Stimulated activated CD8-positive, alpha-beta memory T cell treated with anti-CD3 and anti-CD28 coated beads, Interleukin-7, amount 100 ng/mL, for 24 hours (primary cell): ENCODE data around the gene CEP70.
"Not testable (repeated sequence)": the region's sequence is repeated elsewhere in the genome, so short reads cannot be mapped to it uniquely, and the experiment has no call there.

Experiments
- DNase-seq: peaks from one replicate; pipeline ENCODE4 v3.0.0-alpha.2; 2020; ENCODE audit warnings: low read depth

Gene CEP70

DNA sequence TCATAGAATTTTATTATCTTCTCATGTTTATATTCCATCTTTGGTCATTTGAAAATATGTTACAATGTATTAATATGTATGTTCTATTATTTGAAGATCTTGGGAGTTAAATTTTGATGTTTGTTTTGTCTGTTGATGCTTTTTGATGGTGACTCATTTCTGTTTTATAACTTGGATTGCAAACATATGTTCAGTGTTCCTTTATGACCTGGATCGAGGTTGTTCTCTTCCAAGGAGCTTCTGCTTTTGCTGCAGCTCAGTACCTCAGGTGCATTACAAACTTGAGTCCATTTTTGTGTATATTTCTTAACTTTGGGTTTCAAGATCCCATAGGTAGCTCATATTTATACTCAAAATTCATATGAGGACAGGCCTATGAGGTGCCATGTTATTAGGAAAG is 122.6 kb downstream of the CEP70 start:
- DNase-seq: no peak

DNA sequence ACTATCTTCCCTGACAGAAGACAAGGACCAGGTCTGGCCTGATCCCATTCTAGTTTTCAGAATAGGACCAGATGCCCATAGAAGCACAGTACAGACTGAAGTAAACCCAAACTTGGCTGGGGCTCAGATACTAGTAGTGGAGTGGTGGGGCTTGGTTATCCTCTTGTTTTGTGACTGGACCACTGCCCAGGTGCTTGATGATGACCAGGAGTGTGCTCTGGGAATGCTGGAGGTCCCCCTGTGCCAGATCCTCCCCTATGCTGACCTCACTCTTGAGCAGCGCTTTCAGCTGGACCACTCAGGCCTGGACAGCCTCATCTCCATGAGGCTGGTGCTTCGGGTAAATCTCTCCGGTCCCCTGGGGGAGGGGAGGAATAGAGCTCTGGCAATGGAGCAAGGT is 123.4 kb downstream of the CEP70 start:
- no peak for DNase-seq

DNA sequence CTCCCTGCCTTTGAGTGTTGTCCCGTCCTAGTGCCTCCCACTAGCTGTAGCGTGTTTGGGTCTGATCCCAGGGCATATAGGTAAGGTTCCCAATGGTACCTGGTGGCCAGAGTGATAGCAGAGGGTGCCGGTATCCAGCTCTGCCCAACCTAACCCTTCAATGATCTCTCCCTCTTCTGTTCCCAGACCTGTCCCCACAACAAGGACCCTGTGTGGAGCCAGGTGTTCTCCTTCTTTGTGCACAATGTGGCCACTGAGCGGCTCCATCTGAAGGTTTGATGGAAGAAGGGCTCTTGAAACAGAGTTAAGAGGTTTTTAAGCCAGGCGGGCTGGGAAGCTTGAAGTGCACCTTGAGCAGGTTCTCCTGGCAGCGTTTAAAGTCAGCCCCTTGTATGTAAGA is 124.2 kb downstream of the CEP70 start:
- no peak for DNase-seq

DNA sequence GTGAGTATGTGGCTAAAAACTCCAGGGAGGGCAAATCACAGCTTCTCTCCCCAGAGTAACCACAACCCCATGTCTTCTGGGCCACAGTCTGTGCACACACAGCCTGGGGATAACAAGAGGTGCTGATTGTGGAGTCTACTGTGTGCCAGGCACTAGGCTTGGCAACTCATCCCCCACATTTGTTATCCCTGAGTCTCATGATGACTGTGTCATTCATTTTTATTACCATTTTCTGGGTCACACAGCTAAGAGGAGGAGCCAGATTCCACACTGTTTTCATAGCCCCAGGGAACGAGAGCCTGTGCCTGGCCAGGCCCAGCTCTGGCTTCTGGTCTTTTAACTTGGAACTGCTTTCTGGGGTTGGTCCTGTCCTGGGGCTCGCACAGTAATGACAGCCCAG is 125.2 kb downstream of the CEP70 start:
- DNase-seq: no peak

DNA sequence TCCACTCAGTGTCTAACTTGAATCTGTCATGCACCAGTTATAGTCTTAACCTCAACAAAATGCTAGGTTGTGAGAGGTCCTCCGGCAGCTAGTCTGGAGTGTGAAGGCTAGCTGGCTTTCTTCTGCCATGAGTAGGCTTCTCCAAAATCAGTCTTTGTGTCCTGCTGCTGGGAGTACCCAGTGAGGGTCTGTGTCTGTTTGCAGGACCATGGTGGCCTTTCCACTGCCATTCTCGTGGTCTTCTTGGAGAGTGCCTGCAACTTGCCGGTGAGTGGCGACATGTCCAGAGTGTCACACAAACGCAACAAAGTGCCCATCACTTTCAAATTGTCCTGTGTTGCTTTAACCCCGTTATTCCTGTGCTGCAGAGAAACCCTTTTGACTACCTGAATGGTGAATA is 125.6 kb downstream of the CEP70 start:
- no peak for DNase-seq

DNA sequence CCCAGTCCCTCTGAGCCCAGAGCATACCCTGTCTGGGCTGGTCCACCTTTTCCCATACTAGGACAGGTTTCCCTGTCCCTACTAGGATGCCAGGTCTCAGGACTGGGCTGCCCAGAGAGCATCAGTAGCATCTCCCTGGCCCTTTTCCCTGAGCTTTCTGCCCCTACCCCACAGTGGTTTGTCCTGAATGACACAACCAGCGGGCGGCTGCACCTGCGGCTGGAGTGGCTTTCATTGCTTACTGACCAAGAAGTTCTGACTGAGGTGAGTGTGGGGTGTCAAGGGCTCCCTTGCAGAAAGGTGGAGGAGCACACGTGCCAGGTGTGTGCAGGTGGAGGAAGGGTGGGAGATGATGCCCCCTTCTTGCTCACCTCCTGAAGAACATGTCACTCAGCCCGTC is 126.1 kb downstream of the CEP70 start:
- DNase-seq: no peak

DNA sequence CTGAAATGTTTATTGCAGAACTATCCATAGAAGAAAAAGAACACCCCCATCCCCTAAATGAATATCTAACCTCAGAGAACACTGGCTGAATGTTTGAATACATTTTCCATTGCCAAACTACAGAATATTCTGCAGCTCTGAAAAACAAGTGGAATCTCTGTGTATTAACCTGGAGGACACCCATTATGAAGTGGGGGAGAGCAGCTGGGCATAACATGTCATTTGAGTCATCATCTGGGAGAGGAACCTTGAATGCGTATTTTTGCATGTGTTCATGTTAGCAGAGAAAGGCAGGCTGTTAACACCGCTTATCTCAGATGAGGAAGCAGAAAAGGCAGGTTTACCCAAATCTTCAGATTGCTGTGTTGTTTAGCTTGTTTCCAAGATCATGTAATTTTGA is 128.1 kb downstream of the CEP70 start:
- DNase-seq: no peak

DNA sequence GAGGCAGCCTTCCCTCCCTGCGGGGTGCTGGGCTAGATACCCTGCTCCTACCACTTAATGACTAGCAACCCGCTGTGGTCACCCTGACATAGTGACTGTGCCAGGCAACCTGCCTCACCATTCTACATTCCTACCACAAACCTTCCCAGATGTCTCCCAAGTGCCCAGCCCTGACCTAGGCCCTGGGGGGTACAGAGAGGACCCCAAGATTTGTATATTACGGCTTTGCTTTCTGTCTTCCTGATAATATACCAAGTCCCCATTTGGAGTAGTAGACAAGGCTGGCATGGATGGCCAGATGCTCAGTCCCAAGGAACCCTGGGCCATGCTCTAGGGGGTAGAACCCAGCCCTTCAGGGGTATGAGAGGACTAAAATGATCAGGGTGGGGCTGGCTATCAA is 128.6 kb downstream of the CEP70 start:
- no peak for DNase-seq

DNA sequence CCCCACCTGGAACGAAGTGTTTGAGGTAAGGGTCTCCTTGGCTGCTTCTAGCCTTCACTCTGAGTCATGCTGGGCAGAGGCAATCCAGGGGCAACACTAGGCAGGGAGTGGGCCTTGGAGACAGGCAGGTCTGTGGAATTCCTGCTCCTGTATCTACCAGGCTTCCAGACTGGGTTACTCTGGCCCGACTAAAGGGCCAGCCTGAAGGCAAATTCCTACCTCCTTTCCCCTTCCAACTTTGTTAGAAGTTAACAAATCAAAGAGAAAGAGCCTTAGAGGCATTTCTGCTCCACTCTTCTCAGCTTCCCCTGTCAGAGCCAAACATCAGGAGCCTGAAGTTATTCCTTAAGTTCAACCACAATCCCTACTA is 129.6 kb downstream of the CEP70 start:
- DNase-seq: no peak

DNA sequence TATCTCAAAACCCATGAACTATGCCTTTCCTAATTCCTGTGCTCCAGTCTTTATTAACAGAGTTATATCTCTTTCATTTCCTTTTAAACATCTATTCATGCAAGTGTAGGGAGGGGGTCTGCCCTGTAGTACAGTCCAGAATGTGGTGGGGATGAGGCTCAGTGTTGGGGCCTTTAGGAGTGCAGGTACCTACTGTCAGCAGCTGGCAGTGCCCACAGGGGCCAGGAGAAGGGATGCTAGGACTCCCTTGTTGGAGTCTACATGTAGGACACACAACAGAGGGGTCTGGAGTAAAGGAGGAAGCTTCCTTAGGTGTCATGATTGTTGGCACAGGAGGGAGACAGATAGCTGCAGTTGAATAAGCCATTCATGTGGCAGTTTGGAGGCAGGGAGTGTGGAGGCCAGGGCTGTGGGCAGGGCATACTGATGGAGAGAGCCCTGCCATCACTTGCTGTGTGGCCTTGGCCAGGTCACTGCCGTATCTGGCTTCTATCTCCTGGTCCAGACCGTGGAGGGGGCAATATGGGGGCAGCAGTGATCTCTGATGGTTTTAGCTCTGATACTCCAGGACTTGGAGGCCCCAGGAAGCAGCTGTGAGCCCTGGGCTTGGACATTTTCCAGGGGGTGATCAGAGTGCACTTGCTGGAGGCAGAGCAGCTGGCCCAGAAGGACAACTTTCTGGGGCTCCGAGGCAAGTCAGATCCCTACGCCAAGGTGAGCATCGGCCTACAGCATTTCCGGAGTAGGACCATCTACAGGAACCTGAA is 130.2 kb downstream of the CEP70 start:
- DNase-seq: no peak

DNA sequence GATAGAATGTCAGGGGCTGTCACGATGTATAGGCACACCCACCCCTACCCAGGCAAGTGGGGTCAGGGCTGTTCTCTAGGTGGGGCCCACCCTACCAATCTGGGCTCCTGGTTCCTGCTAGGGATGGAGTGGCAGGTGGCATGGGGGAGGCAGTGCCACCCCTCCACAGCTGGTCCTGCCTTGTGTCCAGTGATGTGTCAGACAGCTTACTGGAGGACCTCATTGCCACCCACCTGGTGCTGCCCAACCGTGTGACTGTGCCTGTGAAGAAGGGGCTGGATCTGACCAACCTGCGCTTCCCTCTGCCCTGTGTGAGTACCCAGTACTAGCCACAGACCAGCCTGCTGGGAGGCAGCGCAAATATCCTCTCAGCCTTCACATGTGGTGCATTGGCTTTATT is 132.2 kb downstream of the CEP70 start:
- DNase-seq: no peak

DNA sequence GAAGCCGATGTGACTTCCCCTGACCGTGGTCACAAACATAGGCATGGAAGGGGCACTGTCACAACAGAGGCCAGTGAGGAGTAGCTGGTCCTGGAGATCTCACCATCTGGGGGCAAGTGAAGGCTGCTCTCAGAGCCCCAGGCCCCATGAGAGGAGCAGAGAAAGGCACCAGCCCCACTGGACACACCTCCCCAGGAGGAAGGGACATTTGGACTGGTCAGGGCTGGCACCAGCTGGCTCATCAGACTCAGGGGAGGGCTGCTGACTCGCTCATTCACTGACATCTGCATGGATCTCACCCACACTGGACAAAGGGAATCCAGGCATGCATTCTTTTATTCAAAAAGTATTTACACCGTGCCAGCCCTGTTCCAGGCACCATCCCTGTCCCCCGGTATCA is 132.8 kb downstream of the CEP70 start:
- DNase-seq: no peak

DNA sequence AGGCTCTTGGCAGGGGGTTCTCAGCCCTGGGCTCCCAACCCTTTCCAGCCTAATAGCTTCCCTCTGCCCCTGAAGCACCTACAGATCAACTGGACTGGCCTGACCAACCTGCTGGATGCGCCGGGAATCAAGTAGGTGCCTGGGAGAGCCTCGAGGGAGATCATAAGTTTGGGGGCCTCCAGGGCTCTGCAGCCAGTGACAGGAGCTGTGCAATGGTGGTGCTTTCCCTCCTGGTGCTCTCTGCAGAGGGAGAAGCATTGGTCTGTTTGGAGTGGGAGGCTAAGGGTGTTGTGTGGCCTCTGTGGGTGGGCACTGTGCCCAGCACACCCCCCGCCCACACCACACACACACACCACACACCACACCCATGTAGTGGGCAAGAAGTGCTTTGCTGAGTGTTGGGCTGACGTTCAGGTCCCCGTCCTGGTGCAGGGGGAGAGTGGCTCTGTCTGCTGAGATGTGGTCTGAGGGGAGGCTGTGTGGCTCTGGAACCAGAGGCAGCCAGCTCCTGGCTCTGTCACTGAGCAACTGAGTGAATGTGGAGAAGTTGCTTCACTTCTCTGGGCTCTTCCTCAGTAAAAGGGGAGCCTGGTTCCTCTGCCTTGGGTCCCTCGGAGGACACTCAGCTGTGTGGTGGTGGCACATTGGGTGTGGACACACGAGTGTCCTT is 133.4 kb downstream of the CEP70 start:
- DNase-seq: no peak

DNA sequence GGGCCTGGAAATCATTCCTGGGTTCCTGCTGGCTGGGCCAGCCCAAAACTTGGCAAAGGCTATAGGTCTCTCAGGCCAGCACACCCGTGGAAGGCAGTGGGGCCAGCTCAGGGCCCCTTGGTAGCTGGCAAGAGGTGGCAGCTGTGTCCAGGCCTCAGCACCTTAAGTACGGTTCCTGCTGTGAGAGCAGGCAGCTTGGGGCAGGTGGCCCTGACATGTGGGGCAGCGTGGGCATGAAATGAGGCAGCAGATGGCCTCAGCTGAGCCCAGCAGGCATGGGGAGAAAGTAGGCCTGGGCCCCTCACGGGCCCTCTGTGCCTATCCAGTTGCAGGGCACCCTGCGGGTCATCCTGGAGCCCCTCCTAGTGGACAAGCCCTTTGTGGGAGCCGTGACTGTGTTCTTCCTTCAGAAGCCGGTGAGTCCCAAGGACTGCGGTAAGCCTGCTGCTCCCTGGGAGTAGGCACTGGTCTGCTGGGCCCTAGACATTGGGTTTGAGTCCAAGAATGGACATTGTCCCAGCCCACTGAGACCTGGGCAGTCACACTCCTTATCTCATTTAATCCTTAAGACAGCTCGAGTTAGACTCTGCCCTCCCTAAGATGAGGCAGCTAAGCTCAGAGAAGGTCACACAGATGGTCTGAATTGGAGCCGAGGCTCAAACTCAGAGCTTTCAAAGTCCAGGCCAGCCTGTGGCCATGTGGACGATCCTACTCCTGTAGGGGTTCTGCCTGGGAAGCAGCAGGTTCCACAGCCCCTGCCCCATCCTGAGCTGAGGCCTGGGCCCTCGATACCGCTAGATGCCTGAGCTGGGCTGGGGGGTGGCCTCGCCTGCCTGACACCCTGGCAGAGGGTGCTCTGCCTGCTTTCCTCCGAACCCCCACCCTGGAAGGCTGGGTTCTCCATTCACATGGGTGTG is 134.2 kb downstream of the CEP70 start:
- DNase-seq: no peak

DNA sequence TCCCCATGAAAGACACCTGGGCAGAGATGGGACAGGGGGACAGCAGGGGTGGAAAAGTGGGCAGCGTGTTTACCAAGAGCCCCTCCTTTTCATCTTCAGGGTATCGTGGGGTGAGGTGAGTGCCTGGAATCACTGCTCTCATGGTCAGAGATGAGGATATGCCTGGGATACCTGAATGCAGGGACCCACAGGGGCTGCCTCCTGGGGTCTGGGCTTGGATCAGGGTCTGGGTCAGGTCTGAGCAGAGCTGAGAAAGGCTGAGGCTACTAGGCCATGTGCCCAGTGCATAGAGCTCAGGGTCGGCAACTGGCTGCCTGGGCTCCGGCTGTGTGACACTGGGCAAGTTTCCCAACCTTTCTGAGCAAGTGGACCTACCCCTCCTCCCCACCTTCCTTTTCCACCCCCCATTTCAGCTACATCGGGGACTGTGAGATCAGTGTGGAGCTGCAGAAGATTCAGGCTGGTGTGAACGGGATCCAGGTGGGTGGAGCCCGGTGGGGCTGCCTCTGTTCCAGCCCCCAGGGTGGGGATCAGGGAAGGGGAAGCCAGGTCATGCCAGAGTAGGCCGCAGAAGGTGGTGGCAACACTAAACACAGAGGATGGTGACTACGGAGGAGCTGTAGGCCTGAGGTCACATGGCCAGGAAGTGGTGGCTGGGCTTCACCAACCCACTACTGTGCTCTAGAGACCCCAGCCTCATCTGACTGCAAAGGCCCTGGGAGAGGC is 135.1 kb downstream of the CEP70 start:
- DNase-seq: no peak

DNA sequence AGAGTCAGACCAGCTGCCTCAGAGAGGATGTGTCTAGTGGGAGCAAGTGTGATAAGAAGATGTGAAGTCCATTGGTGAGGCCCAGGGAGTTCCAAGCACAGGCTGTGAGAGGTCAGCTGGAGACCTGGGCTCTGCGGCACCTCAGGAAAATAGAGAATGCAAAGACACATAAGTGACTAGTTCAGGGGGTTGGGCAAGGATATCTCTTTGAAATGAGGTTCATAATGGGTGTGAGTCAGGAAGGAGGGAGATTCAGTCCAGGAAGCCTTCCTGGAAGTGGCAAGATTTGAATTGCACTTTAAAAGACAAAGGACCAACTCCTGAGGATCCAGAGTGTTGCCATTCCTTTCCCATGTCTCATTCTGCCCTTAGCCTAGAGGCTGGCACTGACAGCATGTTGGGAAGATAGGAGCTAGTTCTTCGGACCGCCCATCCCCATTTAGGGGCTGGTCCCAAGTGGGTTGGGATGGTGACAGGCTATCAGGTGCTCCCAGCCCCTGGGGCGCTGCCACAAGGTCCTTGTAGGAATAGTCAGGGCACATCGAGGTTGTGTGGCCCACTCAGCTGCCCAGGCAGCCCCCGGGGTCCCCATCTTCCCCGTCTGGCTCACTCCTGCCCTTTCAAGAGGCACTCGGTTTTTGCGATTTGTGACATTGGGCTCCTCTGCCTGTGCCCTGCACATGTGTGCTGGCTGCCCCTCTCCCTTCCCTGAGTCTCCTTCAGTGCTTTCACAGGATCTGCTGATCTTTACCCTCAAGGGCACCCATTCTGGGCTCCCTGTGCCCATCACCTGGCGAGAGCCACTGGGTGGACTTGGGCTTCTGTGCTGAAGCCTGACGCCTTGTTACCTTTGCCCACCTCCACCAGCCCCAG is 136.0 kb downstream of the CEP70 start:
- no peak for DNase-seq

DNA sequence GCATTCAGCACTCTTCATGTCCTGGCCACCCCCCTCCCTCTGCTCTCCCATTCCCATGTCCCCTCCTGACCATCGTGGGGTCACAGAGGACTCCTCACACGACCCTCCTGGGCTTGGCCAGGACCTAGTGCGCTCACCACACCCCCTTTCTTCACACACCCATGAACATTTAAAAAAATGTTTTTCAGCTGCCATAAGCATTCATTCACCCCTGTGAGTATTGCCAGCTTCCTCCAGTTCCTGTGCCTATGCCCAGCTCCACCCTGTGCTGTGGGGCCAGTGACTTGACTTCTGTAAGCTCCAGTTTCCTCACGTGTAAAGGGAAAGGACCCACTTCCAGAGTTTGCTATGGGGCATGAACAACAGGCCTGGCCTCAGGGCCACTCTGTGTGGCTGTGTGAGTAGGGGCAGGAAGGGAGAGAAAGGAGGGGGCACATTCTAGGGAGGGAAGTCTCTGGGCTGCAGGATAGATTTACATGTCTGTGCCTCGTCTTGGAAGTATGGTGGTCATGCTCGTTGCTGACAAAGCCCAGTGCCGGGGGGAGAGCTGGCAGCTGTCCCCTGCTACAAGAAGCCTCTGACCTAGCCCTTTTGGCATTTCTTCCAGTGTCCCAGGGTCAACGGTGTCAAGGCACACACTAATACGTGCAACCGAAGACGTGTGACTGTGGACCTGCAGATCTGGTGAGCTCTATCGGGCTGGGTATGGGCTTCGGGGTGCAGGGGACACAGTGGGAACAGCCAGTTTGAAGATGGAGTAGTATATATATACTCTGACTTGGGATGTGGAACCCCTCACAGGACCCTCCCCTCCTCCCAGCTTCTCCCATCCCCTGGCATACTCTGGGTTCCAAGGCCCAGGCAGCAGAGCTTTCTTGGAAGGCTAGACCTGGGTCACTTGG is 136.8 kb downstream of the CEP70 start:
- DNase-seq: no peak

DNA sequence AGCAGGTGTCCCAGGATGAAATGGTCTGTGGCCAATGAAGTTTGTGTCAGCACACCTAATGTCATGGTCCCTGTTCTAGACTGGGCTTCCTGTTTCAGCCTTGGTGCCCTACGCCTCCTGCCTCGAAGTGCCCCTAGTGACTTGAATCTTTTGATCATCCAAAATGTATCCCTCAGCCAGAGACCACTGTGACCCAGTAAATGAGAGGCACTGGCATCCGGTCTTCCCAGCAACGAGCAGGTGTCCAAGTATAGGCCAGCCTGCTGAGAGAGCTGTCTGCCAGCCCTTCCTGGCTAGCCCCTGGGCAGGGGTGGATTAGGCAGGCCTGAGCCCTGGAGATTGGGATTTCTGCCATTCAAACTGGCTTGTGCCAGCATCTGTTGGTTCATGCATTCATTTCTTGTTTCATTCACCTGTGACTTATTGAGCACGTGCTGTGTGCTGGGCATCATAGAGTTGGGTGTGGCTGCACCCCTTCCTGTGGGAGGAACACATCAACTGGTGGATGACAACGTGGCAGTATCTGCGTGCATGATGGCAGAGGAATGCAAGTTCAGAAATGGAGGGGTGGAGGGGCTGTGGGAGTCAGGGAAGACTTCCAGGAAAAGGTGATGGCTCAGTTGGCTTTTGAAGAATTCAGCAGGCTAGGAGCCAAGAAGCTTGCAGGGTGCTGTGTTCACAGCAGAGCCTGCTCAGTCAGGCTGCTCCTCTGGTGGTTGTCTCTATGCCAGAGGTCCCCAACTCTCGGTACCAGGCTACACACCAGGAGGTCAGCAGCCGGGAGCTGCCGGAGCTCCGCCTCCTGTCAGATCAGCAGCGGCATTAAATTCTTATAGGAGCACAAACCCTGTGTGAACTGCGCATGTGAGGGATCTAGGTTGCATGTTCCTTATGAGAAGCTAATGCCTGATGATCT is 138.0 kb downstream of the CEP70 start:
- DNase-seq: no peak

DNA sequence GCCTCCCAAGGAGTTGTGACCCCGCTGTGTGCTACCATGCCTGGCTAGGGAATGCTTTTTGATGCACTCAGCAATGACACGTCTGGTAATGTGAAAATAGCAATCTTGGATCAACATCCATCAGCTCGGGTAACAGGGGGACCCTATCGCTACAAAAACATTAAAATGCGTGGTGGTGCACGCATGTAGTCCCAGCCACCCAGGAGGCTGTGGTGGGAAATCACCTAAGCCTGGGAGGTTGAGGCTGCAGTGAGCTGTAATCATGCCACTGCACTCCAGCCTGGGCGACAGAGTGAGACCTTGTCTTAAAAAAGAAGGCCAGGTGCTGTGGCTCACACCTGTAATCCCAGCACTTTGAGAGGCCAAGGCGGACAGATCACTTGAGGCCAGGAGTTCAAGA is 140.1 kb downstream of the CEP70 start:
- not testable (repeated sequence) for DNase-seq
